MM.1S (cell line): ENCODE measurements around the gene CDH4.

Experiments
- DNase-seq: peaks from one replicate; pipeline ENCODE4 v3.0.0-alpha.2; 2015
- H2AFZ ChIP-seq: fragments of 300-600 bp; sonication (generic); 2 replicates; pipeline ENCODE4 v1.6.0; 2016; ENCODE audit warnings: antibody characterized with exemption, low read length
- H3F3A ChIP-seq: fragments of 300-600 bp; sonication (generic); 2 replicates; pipeline ENCODE4 v1.6.1; 2016; ENCODE audit warnings: mild to moderate bottlenecking, antibody characterized with exemption, low read length, moderate library complexity, mixed read lengths; ENCODE audit not compliant: insufficient read depth
- H3K27ac ChIP-seq: fragments of 300-600 bp; sonication (generic); 2 replicates; pipeline ENCODE4 v1.5.1; 2016; ENCODE audit warnings: mild to moderate bottlenecking, low read length
- H3K27me3 ChIP-seq: fragments of 300-600 bp; sonication (generic); replicated peaks from 2 replicates; pipeline ENCODE4 v1.6.0; 2016; ENCODE audit warnings: low read length; ENCODE audit not compliant: insufficient read depth
- H3K36me3 ChIP-seq: fragments of 300-600 bp; sonication (generic); replicated peaks from 2 replicates; pipeline ENCODE4 v1.6.1; 2016; ENCODE audit warnings: mild to moderate bottlenecking, low read length, mixed read lengths; ENCODE audit not compliant: insufficient read depth
- H3K4me1 ChIP-seq: fragments of 300-600 bp; sonication (generic); 2 replicates; pipeline ENCODE4 v1.6.1; 2016; ENCODE audit warnings: low read length, mixed read lengths
- H3K4me2 ChIP-seq: fragments of 300-600 bp; sonication (generic); 2 replicates; pipeline ENCODE4 v1.6.0; 2016; ENCODE audit warnings: low read depth, low read length
- H3K4me3 ChIP-seq: fragments of 300-600 bp; sonication (generic); 2 replicates; pipeline ENCODE4 v1.5.1; 2016; ENCODE audit warnings: low read length, mixed read lengths
- H3K79me2 ChIP-seq: fragments of 300-600 bp; sonication (generic); 2 replicates; pipeline ENCODE4 v1.6.1; 2016; ENCODE audit warnings: mixed run types, low read length, mixed read lengths
- H3K9ac ChIP-seq: fragments of 300-600 bp; sonication (generic); 2 replicates; pipeline ENCODE4 v1.6.1; 2016; ENCODE audit warnings: low read length, mixed read lengths
- H3K9me2 ChIP-seq: fragments of 300-600 bp; sonication (generic); replicated peaks from 2 replicates; pipeline ENCODE4 v1.6.1; 2016; ENCODE audit warnings: mild to moderate bottlenecking, low read length, mixed read lengths; ENCODE audit not compliant: insufficient read depth
- H3K9me3 ChIP-seq: fragments of 300-600 bp; sonication (generic); replicated peaks from 2 replicates; pipeline ENCODE4 v1.6.1; 2016; ENCODE audit warnings: mild to moderate bottlenecking, low read length, mixed read lengths; ENCODE audit not compliant: insufficient read depth
- H4K20me1 ChIP-seq: fragments of 300-600 bp; sonication (generic); 2 replicates; pipeline ENCODE4 v1.6.1; 2016; ENCODE audit warnings: mild to moderate bottlenecking, low read length, moderate library complexity, mixed read lengths; ENCODE audit not compliant: insufficient read depth
- CTCF ChIP-seq: fragments of 300-600 bp; sonication (generic); IDR thresholded peaks from 2 replicates; pipeline ENCODE4 v1.5.1; 2016; ENCODE audit warnings: antibody characterized with exemption, low read length, mixed read lengths
- EZH2 ChIP-seq: fragments of 300-600 bp; sonication (generic); optimal IDR thresholded peaks from 2 replicates; pipeline ENCODE3; 2017; ENCODE audit warnings: low read depth, mild to moderate bottlenecking, antibody characterized with exemption, low read length, mixed read lengths
- EZH2phosphoT487 ChIP-seq: fragments of 300-600 bp; sonication (generic); IDR thresholded peaks from 2 replicates; pipeline ENCODE4 v1.6.1; 2018; ENCODE audit warnings: antibody characterized with exemption, low read length

Gene CDH4

GRCh38 chr20:61387204-61387953 is 135.3 kb downstream of the CDH4 start:
- Histone ChIP-seq H3K36me3 (no peaks in the 10 kb centered on the region), H2AFZ (no peak overlapping the region), H3K9me2 (no peaks in the 10 kb centered on the region), H3K27me3 (peaks cover 44% of the 10 kb centered on the region), H3K4me1 (no peaks in the 10 kb centered on the region), H3K9me3 (no peaks in the 10 kb centered on the region), H4K20me1 (no peaks in the 10 kb centered on the region), H3K9ac (no peak overlapping the region), H3K79me2 (no peaks in the 10 kb centered on the region), H3K27ac (no peak overlapping the region), H3F3A (no peaks in the 10 kb centered on the region), H3K4me2 (no peak overlapping the region), H3K4me3 (no peak overlapping the region)
- no peak for TF ChIP-seq EZH2phosphoT487
- TF ChIP-seq EZH2: no peak
- no peak for TF ChIP-seq CTCF
- no peak for DNase-seq

GRCh38 chr20:61387954-61388348 is 135.9 kb downstream of the CDH4 start:
- no peaks in the 10 kb centered on the region for H3K9me2 ChIP-seq
- no peaks in the 10 kb centered on the region for H3F3A ChIP-seq
- no peak overlapping the region for H3K4me3 ChIP-seq
- H3K27me3 ChIP-seq: peaks cover 50% of the 10 kb centered on the region
- no peak for DNase-seq
- no peak overlapping the region for H3K4me2 ChIP-seq
- TF ChIP-seq EZH2phosphoT487: no peak
- no peak for TF ChIP-seq EZH2
- no peak for TF ChIP-seq CTCF
- no peak overlapping the region for H3K9ac ChIP-seq
- H2AFZ ChIP-seq: no peak overlapping the region
- no peak overlapping the region for H3K27ac ChIP-seq
- no peaks in the 10 kb centered on the region for H3K9me3 ChIP-seq
- no peaks in the 10 kb centered on the region for H4K20me1 ChIP-seq
- no peaks in the 10 kb centered on the region for H3K79me2 ChIP-seq
- H3K36me3 ChIP-seq: no peaks in the 10 kb centered on the region
- H3K4me1 ChIP-seq: no peaks in the 10 kb centered on the region

GRCh38 chr20:61389077-61389476 is 137.0 kb downstream of the CDH4 start:
- Histone ChIP-seq H3K36me3 (no peaks in the 10 kb centered on the region), H3K27me3 (peaks cover 60% of the 10 kb centered on the region), H3K27ac (no peak overlapping the region), H3F3A (no peaks in the 10 kb centered on the region), H4K20me1 (no peaks in the 10 kb centered on the region), H3K4me1 (no peaks in the 10 kb centered on the region), H3K79me2 (no peaks in the 10 kb centered on the region), H2AFZ (no peak overlapping the region), H3K9ac (no peak overlapping the region), H3K4me2 (no peak overlapping the region), H3K9me2 (no peaks in the 10 kb centered on the region), H3K9me3 (no peaks in the 10 kb centered on the region), H3K4me3 (no peak overlapping the region)
- DNase-seq: no peak
- TF ChIP-seq CTCF: no peak
- TF ChIP-seq EZH2: no peak
- no peak for TF ChIP-seq EZH2phosphoT487
